Hematopoietic multipotent progenitor cell treated with erythropoietin and hydrocortisone succinate and interleukin-3 and kit ligand, for 17 days (in vitro differentiated cells): ENCODE results near the gene BRD7.

Experiments used
- DNase-seq: peaks from one replicate; pipeline ENCODE4 v3.0.0-alpha.2; 2015; ENCODE audit warnings: low spot score

BRD7 gene

GRCh38 chr16:50368410-50369132 lies at the start of gene BRD7:
Gene BRD7, minus strand, starts transcription at chr16:50368988. Its CDS starts 214 bp downstream, at chr16:50368774.
- peak; percentile 70 for DNase-seq

DNA sequence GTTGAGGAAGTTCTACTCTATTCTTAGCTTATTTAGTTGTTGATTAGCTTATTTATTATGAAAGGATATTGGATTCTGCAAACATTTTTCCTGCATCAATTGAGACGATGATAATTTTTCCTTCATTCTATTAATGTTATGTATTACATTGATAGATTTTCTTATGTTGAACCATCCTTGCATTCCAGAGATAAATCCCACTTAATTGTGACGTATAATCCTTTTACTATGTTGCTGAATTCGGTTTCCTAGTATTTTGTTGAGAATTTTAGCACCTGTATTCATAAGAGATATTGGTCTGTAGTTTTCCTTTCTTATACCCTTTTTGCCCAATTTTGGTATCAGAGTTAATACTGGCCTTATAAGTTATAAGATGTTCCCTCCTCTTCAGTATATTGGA lies 47.6 kb upstream of the BRD7 start:
- no peak for DNase-seq

DNA sequence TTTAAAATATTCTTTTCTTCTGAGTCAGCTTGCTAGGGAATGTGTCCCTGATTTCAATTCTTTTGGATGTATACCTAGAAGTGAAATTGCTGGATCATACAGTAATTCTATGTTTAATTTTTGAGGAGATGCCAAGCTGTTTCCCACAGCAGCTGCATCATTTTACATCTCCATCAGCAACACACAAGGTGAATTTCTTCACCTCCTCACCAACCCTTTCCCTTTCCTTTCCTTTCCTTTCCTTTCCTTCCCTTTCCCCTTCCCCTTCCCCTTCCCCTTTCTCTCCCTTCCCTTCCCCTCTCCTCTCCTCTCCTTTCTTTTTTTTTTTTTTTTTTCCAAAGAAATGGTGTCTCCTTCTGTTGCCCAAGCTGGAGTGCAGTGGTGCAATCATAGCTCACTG lies 45.4 kb upstream of the BRD7 start:
- no peak for DNase-seq

GRCh38 chr16:50411034-50411433 lies 42.2 kb upstream of the BRD7 start:
- no peak for DNase-seq

- DNase-seq, result no peak
Measured at GRCh38 chr16:50408001-50408561, 39.3 kb upstream of the BRD7 start.

- DNase-seq, result no peak
Measured at GRCh38 chr16:50407351-50407750, 38.6 kb upstream of the BRD7 start.

DNA sequence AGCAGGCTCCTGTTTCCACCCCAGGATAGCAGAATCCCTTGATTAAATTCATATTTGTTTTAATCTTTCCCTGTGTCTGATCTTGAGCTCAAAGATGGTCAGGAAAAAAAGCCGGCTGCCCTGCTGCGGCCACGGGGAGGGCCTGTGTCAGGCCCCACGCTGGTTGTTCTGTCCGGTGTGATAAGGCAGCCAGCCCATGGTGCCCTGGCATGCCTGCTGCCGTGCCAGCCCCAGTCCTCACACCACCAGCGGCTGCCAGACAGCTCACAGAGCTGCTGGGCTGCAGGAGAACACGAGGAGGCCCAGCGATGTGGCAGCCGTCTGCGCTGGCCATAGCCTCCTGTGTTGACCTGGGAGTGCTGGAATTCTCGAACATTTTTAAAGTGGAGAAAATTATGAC lies 34.7 kb upstream of the BRD7 start:
- no peak for DNase-seq

- no peak for DNase-seq
Measured at GRCh38 chr16:50402298-50402895, 33.6 kb upstream of the BRD7 start.

DNA sequence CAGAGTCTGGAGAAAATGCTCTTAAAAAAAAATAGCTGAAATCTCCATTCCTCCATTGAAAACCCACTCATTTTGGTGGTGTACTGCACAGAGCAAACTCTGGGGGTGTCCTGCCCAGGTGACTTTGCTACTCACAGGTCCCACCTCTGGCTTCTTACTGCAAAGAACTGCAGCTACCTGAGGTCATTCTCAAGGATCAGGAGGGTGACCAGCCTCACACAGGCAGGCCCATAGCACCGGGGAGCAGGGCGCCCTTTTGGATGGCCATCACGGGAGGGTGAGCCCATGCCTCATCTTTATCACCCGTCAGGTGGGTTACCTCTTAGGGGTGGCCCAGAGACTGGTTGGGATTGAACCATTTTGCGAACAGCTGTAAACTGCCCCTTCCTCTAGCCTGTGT lies 32.6 kb upstream of the BRD7 start:
- no peak for DNase-seq

DNA sequence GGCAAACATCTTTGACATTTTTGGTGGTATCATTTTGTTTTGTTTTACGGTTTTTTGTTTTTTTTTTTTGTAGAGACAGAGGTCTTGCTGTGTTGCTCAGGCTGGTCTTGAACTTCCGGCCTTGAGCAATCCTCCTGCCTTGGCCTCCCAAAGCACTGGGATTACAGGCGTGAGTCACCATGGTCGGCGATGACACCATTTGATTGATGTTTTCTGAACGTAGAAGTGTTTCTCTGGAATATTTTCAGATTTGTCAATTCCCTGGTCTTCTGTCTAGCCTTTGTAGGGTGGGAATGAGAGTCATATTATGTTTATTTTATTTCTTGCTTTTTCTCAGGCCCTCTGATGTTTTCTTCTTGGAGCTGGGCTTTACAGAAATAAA lies 32.2 kb upstream of the BRD7 start:
- DNase-seq, result no peak

GRCh38 chr16:50400312-50400966 lies 31.7 kb upstream of the BRD7 start:
- DNase-seq, result no peak

DNA sequence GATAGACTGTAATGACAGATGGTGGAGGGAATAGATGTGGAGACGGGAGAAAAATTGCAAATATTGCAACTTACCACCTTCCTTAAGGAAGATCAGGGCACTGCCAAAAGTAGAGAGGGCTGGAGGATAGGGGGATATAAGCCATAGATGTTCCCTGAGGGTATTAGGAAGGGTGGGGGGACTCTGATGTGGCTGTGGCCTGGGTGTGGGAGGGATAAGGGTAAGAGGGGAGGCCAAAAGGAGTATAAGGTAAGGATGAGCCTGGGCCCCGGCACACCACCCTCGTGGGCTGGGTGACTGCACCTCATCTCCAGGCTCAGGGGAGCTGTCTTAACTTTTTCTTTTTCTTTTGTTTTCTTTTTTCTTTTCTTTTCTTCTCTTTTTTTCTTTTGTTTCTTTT lies 30.6 kb upstream of the BRD7 start:
- DNase-seq, result no peak

GRCh38 chr16:50398336-50398735 lies 29.5 kb upstream of the BRD7 start:
- no peak for DNase-seq

DNA sequence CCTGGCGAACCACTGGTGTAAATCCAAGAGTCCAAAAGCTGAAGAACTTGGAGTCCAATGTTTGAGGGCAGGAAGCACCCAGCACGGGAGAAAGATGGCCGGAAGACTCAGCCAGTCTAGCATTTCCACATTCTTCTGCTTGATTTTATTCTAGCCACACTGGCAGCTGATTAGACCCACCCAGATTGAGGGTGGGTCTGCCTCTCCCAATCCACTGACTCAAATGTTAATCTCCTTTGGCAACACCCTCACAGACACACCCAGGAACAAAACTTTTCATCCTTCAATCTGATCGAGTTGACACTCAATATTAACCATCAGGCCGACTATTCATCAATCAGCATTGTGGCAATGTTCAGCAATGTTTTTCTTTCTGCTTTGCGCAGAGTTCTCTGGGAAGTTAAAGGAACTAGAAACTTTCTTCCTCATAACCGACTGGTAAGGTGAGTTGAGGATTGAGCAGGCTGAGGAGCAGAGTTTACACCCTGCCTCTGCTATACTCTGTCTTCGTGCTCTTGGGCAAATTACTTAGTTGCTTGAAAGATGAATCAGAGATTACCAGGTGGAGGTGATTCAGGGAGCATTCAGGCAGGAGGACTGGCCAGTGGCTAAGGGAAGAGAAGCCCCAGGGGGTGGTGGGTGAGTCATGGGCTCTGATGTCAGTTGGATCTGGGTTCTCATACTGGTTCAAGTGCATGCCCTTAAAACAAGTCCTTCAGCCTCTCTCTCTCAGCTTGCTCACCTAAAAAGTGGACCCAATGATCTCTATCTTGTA lies 28.2 kb upstream of the BRD7 start:
- DNase-seq, result no peak

DNA sequence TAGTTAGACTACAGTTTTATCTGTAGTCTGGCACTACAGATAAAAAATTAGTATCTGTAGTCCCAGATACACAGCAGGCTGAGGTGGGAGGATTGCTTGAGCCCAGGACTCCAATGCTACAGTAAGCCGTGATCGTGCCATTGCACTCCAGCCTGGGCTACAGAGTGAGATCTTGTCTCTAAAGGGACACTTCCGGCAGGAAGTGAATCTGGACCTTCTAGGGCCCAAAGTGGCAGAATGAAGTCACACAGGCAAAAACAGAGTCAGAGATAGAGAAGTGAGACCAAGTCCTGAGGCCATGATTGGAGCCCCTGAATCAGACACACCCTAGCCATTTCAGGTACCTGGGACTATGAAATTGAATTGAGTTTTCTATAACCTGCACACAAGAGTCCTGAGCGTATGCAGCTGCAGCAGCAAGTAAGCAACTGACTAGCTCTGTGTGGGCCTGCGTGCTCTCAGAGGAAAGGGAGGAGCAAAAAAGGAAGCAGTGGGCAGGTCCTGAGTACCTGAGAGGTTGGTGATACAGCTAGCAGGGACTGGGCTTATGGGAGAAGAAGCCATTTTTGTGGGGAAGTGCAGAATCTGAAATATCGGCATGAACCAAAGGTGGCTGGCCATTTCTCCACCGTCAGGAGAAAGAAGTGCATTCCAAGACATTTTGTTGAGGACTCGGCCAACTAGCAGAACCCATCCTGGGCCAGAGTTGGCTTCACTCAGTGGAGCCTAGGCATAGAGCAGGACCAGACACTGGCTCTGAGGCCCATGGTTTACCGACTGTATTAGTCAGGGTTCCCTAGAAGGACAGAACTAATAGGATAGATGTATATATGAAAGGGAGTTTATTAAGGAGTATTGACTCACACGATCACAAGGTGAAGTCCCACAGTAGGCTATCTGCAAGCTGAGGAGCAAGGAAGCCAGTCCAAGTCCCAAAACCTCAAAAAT lies 27.2 kb upstream of the BRD7 start:
- no peak for DNase-seq

DNA sequence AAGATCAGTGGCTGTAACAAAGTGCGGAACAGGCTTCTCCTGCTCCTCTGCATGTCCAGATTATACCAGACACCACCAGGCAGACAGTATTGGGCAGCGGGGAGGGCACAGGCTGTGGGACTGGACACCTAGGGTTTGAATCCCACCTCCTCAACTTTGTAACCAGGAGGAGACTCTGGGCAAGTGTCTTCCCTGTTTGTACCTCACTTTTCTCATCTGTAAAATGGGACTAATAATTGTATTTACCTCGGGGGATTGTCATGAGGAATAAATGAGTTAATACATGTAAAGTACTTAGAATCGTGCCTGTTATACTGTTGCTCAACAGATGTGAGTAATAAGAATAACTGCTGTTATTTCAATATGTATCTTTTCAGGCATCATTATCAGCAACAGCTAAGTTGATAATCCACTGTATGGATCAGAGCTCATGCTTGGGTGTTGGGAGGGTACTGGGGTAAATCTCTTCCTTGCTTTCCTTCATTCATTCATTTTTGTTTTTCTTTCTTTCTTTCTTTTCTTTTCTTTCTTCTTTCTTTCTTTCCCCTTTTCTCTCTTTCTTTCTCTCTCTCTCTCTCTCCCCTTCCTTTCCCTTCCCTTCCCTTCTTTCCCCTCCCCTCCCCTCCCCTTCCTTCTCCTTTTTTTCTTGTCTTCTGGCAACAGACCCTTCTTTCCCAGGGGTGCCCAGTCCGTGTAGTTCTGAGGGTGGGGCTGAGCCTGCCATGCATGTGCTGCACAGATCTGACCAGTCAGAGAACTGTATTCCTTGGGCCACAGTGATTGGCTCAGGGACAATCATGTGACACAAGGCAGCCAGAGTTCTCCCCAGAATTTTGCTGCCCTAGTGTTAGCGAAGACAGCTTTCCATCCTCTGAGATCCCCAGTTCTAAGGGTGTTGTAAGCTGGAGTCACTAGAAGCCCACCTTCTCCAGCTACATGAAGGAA lies 25.3 kb upstream of the BRD7 start:
- no peak for DNase-seq

GRCh38 chr16:50393416-50393815 lies 24.6 kb upstream of the BRD7 start:
- no peak for DNase-seq

GRCh38 chr16:50390914-50391716 lies 22.3 kb upstream of the BRD7 start:
- DNase-seq, result no peak

- DNase-seq, result no peak
Measured at GRCh38 chr16:50390371-50390771, 21.6 kb upstream of the BRD7 start.
